Right renal pelvis (tissue), 4 donors: ENCODE results near the gene MAP10. TPM values are rescaled to one million over a fixed set of nuclear protein-coding genes. Genes with fewer than 3 reads are reported as not detected.

Source experiments
- DNase-seq, 4 donors: peaks; one replicate each; pipeline ENCODE4 v3.0.0-alpha.2; 2013; ENCODE audit warnings: low read depth in 4 of 4, low spot score in 3 of 4, missing footprints in 1 of 4
- polyA plus RNA-seq, 4 donors: library from polyadenylated mRNA; unstranded; fragments of 120-200 nt; gene quantifications; one replicate each; pipeline ENCODE4 v1.2.1, GENCODE V29; 2013; ENCODE audit not compliant: insufficient read length in 4 of 4

MAP10 gene
- polyA plus RNA-seq, 4 donors, result 5.9 to 8.0 (median 7.4) TPM

- DNase-seq, result no peak
These were observed 49.6 kb downstream of the MAP10 start for GRCh38 chr1:232854798-232855159.

- DNase-seq, result no peak
These were observed 51.3 kb downstream of the MAP10 start for GRCh38 chr1:232856541-232856940.

Other genes starting within 250 kb of the MAP10 start
- 10 to 100 TPM; 27.0 to 36.4 (median 31.9) TPM for gene SIPA1L2, start 175.3 kb upstream of the MAP10 start, polyA plus RNA-seq
- gene NTPCR, start 145.2 kb downstream of the MAP10 start, polyA plus RNA-seq, result 10 to 100 TPM; 62.1 to 83.9 (median 80.4) TPM